Vagina (tissue), 2 donors: Measurements from ENCODE around the gene DOCK8.

ENCODE experiments used
- CTCF ChIP-seq, 3 experiments: fragments of 450-650 bp in 2 of 3; fragments of 200-600 bp in 1 of 3; sonication (generic) in 1 of 3; IDR thresholded peaks; one replicate each; pipeline ENCODE4 v1.5.1; 2017 to 2019; ENCODE audit warnings: antibody characterized with exemption in 3 of 3, mild to moderate bottlenecking in 2 of 3, moderate library complexity in 2 of 3
- POLR2AphosphoS5 ChIP-seq, 2 donors: sonication (generic); formaldehyde crosslinking; IDR thresholded peaks; one replicate each; pipeline ENCODE4 v1.9.0; 2017; ENCODE audit warnings: antibody characterized with exemption in 2 of 2, mild to moderate bottlenecking in 2 of 2, low read depth in 1 of 2; ENCODE audit not compliant: insufficient read depth in 1 of 2

- TF ChIP-seq POLR2AphosphoS5 (IDR thresholded peaks at IDR 0.05; ENCODE audit: insufficient read depth in 1 of 2, low read depth in 1 of 2) (no peak), CTCF (IDR thresholded peaks at IDR 0.05) (no peak)
Measured at GRCh38 chr9:373759-374206, 159.1 kb downstream of the DOCK8 start.
